ENCODE data around the gene TCF15. TPM values are rescaled to one million over a fixed set of nuclear protein-coding genes. Genes with fewer than 3 reads are reported as not detected.

The TCF15 gene
- total RNA-seq, 2 experiments from 2014 or later: not detected

DNA sequence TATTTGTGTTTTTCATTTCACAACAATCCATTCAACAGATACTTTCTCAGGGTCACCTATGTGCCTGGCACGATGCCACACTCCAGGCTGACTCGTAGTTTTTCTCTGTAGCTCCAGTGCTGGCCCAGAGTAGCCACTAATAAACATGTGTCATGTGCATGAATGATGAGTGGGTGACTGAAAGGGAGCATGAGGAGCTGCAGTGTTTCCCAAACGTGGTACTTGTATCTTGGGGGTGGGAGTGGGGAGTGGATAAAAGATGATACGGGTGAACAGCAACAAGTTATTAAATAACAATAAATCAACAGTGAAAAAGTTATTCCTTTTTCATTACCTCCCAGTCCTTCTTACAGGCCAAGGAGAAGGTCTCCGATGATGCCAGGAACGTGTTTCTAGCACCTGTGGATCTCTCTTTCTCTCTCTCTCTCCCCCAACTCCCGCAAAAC, 25.8 kb upstream of the TCF15 start:
- peaks cover 12% of the 10 kb centered on the region for H3K27me3 Mint-ChIP-seq
- POLR2A ChIA-PET: no interaction called here
- no peaks in the 10 kb centered on the region for H3K36me3 Mint-ChIP-seq (ENCODE audit: low read depth)
- no peak overlapping the region for H3K27ac Mint-ChIP-seq
- H3K9me3 Mint-ChIP-seq: no peaks in the 10 kb centered on the region
- no peak overlapping the region for H3K4me3 Mint-ChIP-seq
- DNase-seq: no peak
- CTCF ChIA-PET: no interaction called here
- H3K4me1 Mint-ChIP-seq: no peaks in the 10 kb centered on the region

DNA sequence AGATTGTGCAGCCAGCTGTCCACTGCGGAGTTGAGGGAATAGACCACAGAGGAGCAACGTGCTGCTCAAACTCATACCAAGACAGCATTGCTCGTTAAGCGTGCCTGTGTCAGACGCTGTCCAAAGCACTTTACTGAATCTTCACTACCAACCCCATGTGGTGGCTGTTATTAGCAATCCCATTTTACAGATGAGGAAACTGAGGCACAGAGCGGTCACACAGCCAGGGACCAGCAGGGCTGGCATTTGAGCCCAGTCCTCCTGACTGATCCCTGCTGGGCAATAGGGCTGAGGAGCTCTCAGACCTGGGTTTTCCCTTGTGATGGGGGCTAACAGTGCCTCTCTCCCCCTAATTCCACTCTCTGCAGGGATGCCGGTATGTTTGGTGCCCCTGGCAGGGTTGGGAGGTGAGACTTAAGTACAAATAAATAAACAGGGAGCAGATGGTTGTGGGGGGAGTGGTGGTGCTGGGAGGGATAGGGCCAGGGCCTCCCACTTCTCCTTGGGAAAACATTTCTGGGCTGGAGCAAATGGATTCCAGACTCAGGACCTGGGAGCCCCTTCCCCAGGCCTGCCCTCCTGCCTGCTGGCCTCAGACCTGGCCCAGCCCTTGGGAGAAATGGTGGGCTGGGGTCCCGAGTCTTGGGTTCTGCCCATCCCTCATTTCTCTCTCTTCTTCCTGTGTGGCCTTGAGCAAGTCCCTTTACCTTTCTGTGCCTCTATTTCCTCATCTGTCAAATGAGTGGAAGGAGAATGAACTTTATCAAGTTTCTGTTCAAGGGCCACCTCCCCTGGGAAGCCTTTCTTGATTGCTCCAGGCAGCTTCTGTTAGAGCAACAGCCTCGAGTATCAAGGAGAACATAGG, 25.2 kb upstream of the TCF15 start:
- H3K27me3 Mint-ChIP-seq: peaks cover 11% of the 10 kb centered on the region
- CTCF ChIA-PET: no interaction called here

DNA sequence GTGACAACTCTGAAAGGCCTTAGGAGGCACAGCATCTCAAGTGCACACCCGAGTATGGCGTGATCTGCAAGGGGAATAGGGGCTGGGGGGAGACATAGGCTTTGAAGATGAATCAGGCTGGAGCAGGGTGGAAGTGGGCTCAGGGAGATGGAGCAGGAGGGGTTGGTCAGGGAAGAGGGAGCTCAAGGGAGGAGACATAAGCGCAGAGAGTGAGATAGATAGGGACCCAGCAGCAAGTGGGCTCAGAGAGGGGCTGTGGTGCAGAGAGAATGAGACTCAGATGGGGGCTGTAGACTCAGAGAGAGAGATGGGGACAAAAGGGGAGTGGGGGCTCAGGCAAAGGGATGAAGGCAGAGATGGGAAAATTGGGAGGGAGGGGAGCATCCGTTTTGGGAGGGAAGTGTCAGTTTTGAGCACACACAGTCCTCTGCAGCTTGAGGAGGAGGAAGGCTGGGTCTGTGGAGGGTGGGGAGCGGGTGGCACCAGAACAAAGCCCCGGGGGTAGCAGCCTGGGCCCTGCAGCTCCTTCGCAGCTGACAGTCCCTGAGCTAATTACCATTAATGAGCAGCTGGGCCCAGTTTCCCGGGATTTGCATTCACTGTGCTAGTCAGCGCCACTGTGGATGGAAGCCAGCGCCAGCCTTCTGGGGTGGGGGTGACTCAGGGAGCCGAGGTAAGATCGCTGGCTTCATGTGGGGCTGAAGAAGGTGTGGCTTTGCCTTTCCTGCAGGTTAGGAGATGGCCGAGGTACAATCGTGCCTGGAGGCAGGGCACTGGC, 24.2 kb upstream of the TCF15 start:
- Mint-ChIP-seq H3K4me1 (no peaks in the 10 kb centered on the region), H3K4me3 (no peak overlapping the region), H3K36me3 (ENCODE audit: low read depth) (no peaks in the 10 kb centered on the region), H3K27me3 (peaks cover 16% of the 10 kb centered on the region), H3K27ac (no peak overlapping the region), H3K9me3 (no peaks in the 10 kb centered on the region)
- ChIA-PET POLR2A (no interaction called here), CTCF (no interaction called here)
- no peak for DNase-seq

More for the DNA sequence above, 25.2 kb upstream of the TCF15 start:
- Mint-ChIP-seq H3K4me3 (no peak overlapping the region), H3K27ac (no peak overlapping the region), H3K36me3 (ENCODE audit: low read depth) (no peaks in the 10 kb centered on the region), H3K4me1 (no peaks in the 10 kb centered on the region), H3K9me3 (no peaks in the 10 kb centered on the region)
- DNase-seq: no peak
- POLR2A ChIA-PET: no interaction called here

DNA sequence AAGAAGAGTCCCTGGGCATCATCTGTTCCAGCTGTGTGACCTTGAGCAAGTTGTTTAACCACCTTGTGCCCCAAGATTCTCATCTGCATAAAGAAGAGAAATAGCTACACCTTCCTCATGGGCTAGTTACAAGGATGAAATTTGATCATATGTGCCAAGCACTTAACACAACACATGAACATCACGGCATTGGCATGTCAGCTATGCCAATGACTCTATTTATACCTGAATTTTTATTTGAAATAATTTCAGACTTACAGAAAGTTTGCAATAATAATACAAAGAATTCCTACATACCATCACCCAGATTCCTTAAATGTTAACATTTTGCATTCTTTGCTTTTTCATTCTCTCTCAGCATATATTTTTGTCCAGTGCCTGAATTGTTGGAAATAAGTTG, 21.0 kb upstream of the TCF15 start:
- ChIA-PET POLR2A (no interaction called here), CTCF (interaction anchor here (1.0 to 3.2 kb wide), 2 partner anchors 14 to 71 kb away, joined by 3 to 9 read pairs; no protein-coding TSS in a partner anchor)
- DNase-seq: no peak
- H3K4me1 Mint-ChIP-seq: no peaks in the 10 kb centered on the region
- no peak overlapping the region for H3K27ac Mint-ChIP-seq
- no peak overlapping the region for H3K4me3 Mint-ChIP-seq
- peaks cover 12% of the 10 kb centered on the region for H3K27me3 Mint-ChIP-seq
- H3K36me3 Mint-ChIP-seq (ENCODE audit: low read depth): no peaks in the 10 kb centered on the region
- H3K9me3 Mint-ChIP-seq: no peaks in the 10 kb centered on the region

DNA sequence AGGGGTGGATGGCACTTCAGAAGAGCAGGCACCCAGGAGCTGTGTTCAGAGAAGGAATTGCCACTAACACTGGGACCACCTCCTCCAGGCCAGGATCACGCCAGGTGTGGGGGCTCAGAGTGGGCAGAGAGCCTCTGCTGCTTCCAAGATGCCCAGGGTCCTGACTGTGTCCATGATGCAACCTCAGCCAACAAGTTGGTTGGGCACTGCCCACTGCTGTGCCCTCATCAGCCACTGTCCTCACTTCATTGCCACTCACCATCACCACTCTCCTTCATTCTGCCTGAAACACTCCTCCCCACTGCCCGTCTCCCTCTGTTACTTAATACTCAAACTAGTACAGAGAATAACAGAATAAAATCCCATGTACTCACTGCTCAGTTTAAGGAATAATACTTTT, 16.5 kb upstream of the TCF15 start:
- CTCF ChIA-PET: no interaction called here
- H3K9me3 Mint-ChIP-seq: no peaks in the 10 kb centered on the region

DNA sequence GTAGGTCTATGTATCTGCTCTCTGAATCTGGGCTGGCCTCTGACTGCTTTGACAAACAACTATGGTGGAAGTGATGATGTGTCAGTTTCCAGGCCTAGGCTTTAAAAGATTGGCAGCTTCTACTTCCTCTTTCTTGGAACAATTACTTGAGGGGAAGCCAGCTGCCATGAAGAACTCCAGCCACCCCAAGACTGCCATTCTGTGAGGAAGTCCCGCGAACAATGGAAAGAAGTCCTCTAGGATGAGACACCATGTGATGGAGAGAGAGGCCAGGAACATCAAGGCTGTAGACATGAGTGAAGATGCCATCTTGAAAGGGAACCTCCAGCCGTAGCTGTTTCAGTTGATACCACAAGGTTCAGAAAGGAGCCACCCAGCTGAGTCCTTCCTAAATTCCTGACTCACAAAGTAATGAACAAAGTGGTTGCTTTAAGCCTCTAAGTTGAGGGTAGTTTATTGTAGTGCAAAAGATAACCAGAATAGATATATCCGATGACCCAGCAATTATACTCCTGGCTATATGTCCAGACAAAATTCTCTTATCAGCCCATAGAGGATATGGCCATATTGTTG, 15.3 kb upstream of the TCF15 start:
- Mint-ChIP-seq H3K36me3 (ENCODE audit: low read depth) (no peaks in the 10 kb centered on the region), H3K4me3 (no peak overlapping the region), H3K4me1 (no peaks in the 10 kb centered on the region), H3K9me3 (no peaks in the 10 kb centered on the region), H3K27me3 (peaks cover 19% of the 10 kb centered on the region), H3K27ac (no peak overlapping the region)
- DNase-seq: no peak
- ChIA-PET CTCF (interaction anchor here (0.5 to 1.5 kb wide), 2 partner anchors 20 to 1226 kb away, joined by 3 to 5 read pairs; no protein-coding TSS in a partner anchor), POLR2A (no interaction called here)

More for the DNA sequence above, 16.5 kb upstream of the TCF15 start:
- Mint-ChIP-seq H3K27ac (no peak overlapping the region), H3K4me3 (no peak overlapping the region), H3K36me3 (ENCODE audit: low read depth) (no peaks in the 10 kb centered on the region), H3K27me3 (peaks cover 19% of the 10 kb centered on the region), H3K4me1 (no peaks in the 10 kb centered on the region)
- no peak for DNase-seq
- POLR2A ChIA-PET: no interaction called here

DNA sequence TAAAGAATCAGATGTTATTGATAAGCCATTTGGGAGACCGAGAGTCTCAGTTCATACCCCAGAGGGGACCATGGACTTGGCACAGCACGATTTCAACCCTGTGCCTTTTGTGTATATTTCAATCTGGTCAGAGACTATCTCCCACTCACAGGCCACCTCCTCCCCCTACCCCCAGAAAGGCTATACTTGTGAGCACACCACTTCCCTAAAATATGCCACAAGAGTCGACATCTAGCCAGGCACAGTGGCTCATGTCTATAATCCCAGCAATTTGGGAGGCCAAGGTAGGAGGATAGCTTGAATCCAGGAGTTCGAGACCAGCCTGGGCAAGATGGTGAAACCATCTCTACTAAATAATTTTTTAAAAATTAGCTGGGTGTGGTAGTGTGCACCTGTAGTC, 13.6 kb upstream of the TCF15 start:
- H3K27ac Mint-ChIP-seq: no peak overlapping the region

DNA sequence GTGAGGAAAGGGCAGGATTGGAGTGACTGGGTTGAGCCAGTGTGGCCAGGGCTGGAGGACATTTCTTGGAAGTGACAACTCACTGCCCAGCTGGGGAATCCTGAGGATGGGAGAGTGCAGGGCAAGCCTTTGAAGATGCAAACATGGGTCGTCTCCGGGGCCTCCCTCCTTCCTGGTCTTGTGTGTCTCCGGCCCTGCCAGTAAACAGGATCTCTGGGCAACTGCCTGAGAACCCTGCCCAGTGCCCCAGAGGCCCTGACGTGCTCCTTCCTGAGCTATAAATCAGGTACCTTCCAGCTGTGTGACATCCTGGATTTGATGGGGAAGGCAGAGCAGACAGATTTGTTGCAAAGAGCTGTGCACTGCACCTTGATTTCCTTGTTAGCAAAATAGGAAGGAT, 12.9 kb upstream of the TCF15 start:
- no peak for DNase-seq
- Mint-ChIP-seq H3K4me1 (no peaks in the 10 kb centered on the region), H3K9me3 (peaks cover 1% of the 10 kb centered on the region), H3K27ac (no peak overlapping the region), H3K4me3 (no peak overlapping the region), H3K36me3 (ENCODE audit: low read depth) (no peaks in the 10 kb centered on the region), H3K27me3 (peaks cover 21% of the 10 kb centered on the region)
- CTCF ChIA-PET: no interaction called here
- POLR2A ChIA-PET: no interaction called here

More for the DNA sequence above, 13.6 kb upstream of the TCF15 start:
- Mint-ChIP-seq H3K9me3 (no peaks in the 10 kb centered on the region), H3K4me3 (no peak overlapping the region), H3K4me1 (no peaks in the 10 kb centered on the region), H3K36me3 (ENCODE audit: low read depth) (no peaks in the 10 kb centered on the region), H3K27me3 (peaks cover 15% of the 10 kb centered on the region)
- CTCF ChIA-PET: interaction anchor here (1.5 kb wide), 1 partner anchor 22 kb away, joined by 5 read pairs; no protein-coding TSS in a partner anchor
- POLR2A ChIA-PET: no interaction called here
- DNase-seq: no peak

DNA sequence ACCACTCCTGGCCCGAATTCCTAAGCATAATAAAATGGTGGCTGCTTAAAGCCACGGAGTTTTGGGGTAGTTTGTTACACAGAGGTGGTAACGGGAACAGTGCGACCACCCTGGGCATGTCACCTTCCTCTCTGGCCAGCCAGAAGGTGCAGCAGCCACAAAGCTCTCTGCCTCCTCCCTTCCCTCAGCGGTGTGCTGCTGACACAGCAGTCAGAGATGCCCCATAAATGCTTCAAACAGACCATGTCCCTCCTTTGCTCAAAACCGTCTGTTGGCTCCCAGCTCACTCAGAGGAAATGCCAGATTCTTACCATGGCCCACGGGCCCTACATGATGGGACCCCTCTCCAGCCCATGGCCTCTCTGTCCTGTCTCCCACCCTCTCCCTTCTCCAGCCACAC, 12.1 kb upstream of the TCF15 start:
- H3K36me3 Mint-ChIP-seq (ENCODE audit: low read depth): no peaks in the 10 kb centered on the region
- H3K27me3 Mint-ChIP-seq: peaks cover 24% of the 10 kb centered on the region
- H3K9me3 Mint-ChIP-seq: peaks cover 4% of the 10 kb centered on the region
- no peak for DNase-seq
- CTCF ChIA-PET: no interaction called here
- POLR2A ChIA-PET: no interaction called here
- H3K4me3 Mint-ChIP-seq: no peak overlapping the region
- no peak overlapping the region for H3K27ac Mint-ChIP-seq
- H3K4me1 Mint-ChIP-seq: no peaks in the 10 kb centered on the region

DNA sequence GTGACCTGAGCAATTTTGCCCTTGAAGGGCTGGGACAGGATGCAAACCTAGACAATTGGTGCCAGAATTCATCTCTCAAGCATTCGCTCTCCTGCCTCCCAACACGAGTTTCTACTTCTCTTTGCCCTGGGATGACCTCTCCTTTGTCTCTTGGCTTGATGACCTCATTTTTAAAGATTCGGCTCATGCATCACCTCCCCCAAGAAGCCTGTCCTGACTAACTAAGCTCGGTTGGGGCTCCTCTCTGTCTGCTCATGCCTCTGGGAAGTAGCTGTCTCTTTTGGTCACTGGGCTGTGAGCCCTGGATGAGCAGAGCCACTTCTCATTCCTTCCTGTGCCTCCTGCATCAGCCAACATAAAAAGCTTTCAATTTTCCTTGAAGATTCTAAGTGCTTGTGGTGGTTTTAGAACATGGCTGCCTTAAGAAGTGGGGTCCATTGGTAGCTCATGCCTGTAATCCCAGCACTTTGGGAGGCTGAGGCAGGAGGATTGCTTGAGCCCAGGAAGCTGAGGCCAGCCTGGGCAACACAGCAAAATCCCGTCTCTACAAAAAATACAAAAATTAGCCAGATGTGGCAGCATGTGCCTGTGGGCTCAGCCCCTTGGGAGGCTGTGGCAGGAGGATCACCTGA, 11.1 kb upstream of the TCF15 start:
- H3K36me3 Mint-ChIP-seq (ENCODE audit: low read depth): no peaks in the 10 kb centered on the region
- no peak for DNase-seq
- H3K9me3 Mint-ChIP-seq: peaks cover 4% of the 10 kb centered on the region
- H3K27ac Mint-ChIP-seq: no peak overlapping the region
- no peak overlapping the region for H3K4me3 Mint-ChIP-seq
- H3K27me3 Mint-ChIP-seq: peaks cover 23% of the 10 kb centered on the region
- ChIA-PET CTCF (interaction anchor here (0.6 to 0.8 kb wide), 2 partner anchors 9 to 301 kb away, joined by 3 to 5 read pairs; no protein-coding TSS in a partner anchor), POLR2A (no interaction called here)
- H3K4me1 Mint-ChIP-seq: no peaks in the 10 kb centered on the region

DNA sequence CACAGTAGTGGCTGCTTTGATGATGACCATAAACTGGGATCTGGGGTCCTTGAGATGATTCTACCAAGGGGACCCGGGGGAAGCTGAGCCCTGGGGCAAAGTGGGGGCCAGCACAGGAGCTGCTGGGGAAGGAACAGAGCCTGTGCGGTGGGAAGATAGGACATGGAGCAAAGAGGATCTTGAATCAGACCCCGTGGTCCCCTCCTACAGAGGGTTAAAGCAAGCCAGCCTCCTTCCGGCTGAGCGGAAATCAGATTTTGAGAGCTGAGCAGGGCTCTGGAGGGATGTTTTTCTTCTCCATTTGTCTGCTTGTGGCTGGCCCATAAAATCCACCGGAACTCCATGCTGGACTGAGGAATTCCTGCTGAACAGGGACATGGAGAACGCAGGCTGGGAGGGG, 10.1 kb upstream of the TCF15 start:
- Mint-ChIP-seq H3K4me3 (no peak overlapping the region), H3K27me3 (peaks cover 17% of the 10 kb centered on the region), H3K36me3 (ENCODE audit: low read depth) (no peaks in the 10 kb centered on the region), H3K4me1 (no peaks in the 10 kb centered on the region), H3K9me3 (peaks cover 4% of the 10 kb centered on the region), H3K27ac (no peak overlapping the region)
- CTCF ChIA-PET: no interaction called here
- DNase-seq: no peak
- POLR2A ChIA-PET: no interaction called here

DNA sequence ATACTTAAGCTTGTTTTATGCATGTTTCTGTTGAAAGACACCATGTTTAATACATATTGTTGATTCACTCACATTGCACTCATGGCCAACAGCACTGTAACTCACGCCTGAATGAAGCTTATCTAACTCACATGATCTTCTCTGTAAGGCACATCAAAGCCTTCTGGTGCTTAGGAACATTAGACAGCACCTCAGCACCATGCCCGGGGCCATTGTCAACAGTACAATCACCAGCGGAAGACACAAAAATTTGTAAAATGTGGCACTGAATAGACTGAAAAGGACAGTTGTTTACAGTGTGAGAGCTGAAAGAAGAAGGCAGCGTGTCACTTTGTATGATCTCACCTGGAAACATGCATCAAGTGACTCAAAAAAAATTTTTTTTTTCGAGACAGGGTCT, 8.9 kb upstream of the TCF15 start:
- Mint-ChIP-seq H3K36me3 (ENCODE audit: low read depth) (no peaks in the 10 kb centered on the region), H3K27ac (no peak overlapping the region), H3K9me3 (peaks cover 4% of the 10 kb centered on the region), H3K4me1 (no peaks in the 10 kb centered on the region), H3K27me3 (peaks cover 18% of the 10 kb centered on the region), H3K4me3 (no peak overlapping the region)
- ChIA-PET POLR2A (no interaction called here), CTCF (no interaction called here)
- DNase-seq: no peak
